Keratinocyte (primary cell): Measurements from ENCODE around the gene ADAMTSL1. TPM values are rescaled to one million over a fixed set of nuclear protein-coding genes. Genes with fewer than 3 reads are reported as not detected.

ENCODE experiments used
- DNase-seq: peaks from one replicate; pipeline ENCODE4 v3.0.0-alpha.2; 2011; ENCODE audit warnings: low read depth, missing footprints, low spot score
- FAIRE-seq: peaks from 2 replicates; lab custom pipeline; 2011; peaks lifted over from hg19 to GRCh38; lab: Jason Lieb, UNC
- H2AFZ ChIP-seq: 2 replicates; pipeline ENCODE4 v1.6.0; 2012; ENCODE audit warnings: low read length, control low read depth, inconsistent platforms; ENCODE audit not compliant: control insufficient read depth
- H3K27ac ChIP-seq: 2 replicates; pipeline ENCODE4 v1.5.1; 2011; ENCODE audit warnings: low read length; ENCODE audit not compliant: control insufficient read depth, insufficient read depth
- H3K27me3 ChIP-seq: 3 replicates; pipeline ENCODE4 v1.6.0; 2011; ENCODE audit warnings: low read length; ENCODE audit not compliant: control insufficient read depth, insufficient read depth; ENCODE audit errors: extremely low read depth
- H3K36me3 ChIP-seq, 2 experiments: 2 replicates in 1 of 2; 3 replicates in 1 of 2; pipeline ENCODE4 v1.5.1; 2011; ENCODE audit warnings: low read length in 2 of 2, mild to moderate bottlenecking in 1 of 2; ENCODE audit not compliant: control insufficient read depth in 2 of 2, insufficient read depth in 2 of 2; ENCODE audit errors: extremely low read depth in 1 of 2
- H3K4me1 ChIP-seq: 3 replicates; pipeline ENCODE4 v1.5.1; 2011; ENCODE audit warnings: low read length; ENCODE audit not compliant: control insufficient read depth, insufficient read depth; ENCODE audit errors: extremely low read depth
- H3K4me2 ChIP-seq: 3 replicates; pipeline ENCODE4 v1.6.0; 2011; ENCODE audit warnings: low read depth, low read length; ENCODE audit not compliant: control insufficient read depth, insufficient read depth; ENCODE audit errors: extremely low read depth
- H3K4me3 ChIP-seq, 3 experiments: fragments of 200-600 bp in 1 of 3; sonication (generic) in 1 of 3; 2 replicates in 2 of 3; 3 replicates in 1 of 3; pipeline ENCODE4 v1.5.1; 2011 to 2016; ENCODE audit warnings: low read length in 3 of 3, mild to moderate bottlenecking in 3 of 3, control low read depth in 2 of 3, inconsistent platforms in 1 of 3, low read depth in 1 of 3, mixed read lengths in 1 of 3, mixed run types in 1 of 3, moderate library complexity in 1 of 3; ENCODE audit not compliant: control insufficient read depth in 2 of 3, insufficient read depth in 2 of 3; ENCODE audit errors: extremely low read depth in 1 of 3
- H3K79me2 ChIP-seq: 2 replicates; pipeline ENCODE4 v1.6.0; 2012; ENCODE audit warnings: low read length; ENCODE audit not compliant: control insufficient read depth, insufficient read depth
- H3K9ac ChIP-seq: 3 replicates; pipeline ENCODE4 v1.6.0; 2011; ENCODE audit warnings: low read length; ENCODE audit not compliant: control insufficient read depth, insufficient read depth; ENCODE audit errors: extremely low read depth
- H3K9me1 ChIP-seq: 3 replicates; pipeline ENCODE4 v1.6.0; 2011; ENCODE audit warnings: low read length; ENCODE audit not compliant: control insufficient read depth, insufficient read depth; ENCODE audit errors: extremely low read depth
- H3K9me3 ChIP-seq: 2 replicates; pipeline ENCODE4 v1.5.1; 2012; ENCODE audit warnings: low read depth, low read length; ENCODE audit not compliant: control insufficient read depth
- H4K20me1 ChIP-seq: 3 replicates; pipeline ENCODE4 v1.6.0; 2011; ENCODE audit warnings: low read length; ENCODE audit not compliant: control insufficient read depth, insufficient read depth; ENCODE audit errors: extremely low read depth
- CTCF ChIP-seq, 3 experiments: IDR thresholded peaks in 1 of 3; conservative IDR thresholded peaks in 1 of 3; optimal IDR thresholded peaks in 1 of 3; 2 replicates in 2 of 3; 3 replicates in 1 of 3; pipeline versions ENCODE3 to v1.5.1; 2011; ENCODE audit warnings: low read length in 3 of 3, mild to moderate bottlenecking in 3 of 3, moderate library complexity in 2 of 3, control low read depth in 1 of 3, inconsistent platforms in 1 of 3; ENCODE audit not compliant: insufficient read depth in 2 of 3; ENCODE audit errors: extremely low read depth in 1 of 3
- EZH2 ChIP-seq: IDR thresholded peaks from one replicate; pipeline ENCODE4 v1.6.1; 2012; ENCODE audit warnings: inconsistent platforms, mild to moderate bottlenecking, low read length, moderate library complexity
- dilution Hi-C: fragments of 300-500 bp; cut with MboI; formaldehyde crosslinking; loops from one replicate; pipeline ENCODE4 v1.7.0; 2020; ENCODE audit warnings: low sequenced_read_pairs; ENCODE audit not compliant: extremely low pct_ligation_motif_present
- polyA plus RNA-seq, 5 experiments: library from polyadenylated mRNA; depleted of rRNA in 3 of 5; stranded (reverse) in 3 of 5; stranded (forward) in 1 of 5; unstranded in 1 of 5; fragments of >200 nt; gene quantifications; 1 replicate in 1 of 5; 2 replicates in 3 of 5; 3 replicates in 1 of 5; pipeline versions ENCODE4 v1.2.1 to v1.2.3, GENCODE V29; 2011 to 2012; ENCODE audit warnings: missing spikeins in 2 of 5, low read depth in 1 of 5, low replicate concordance in 1 of 5

Gene ADAMTSL1
- polyA plus RNA-seq, 1 donor (not counting 4 experiments of a cell fraction or from before 2014, with no cell fraction given): 1.1 TPM

GRCh38 chr9:18903450-18903849 is 429.5 kb downstream of the ADAMTSL1 start:
- H3K27ac ChIP-seq: no peak overlapping the region
- DNase-seq (no peak), FAIRE-seq (peak; percentile 5)
- TF ChIP-seq CTCF (optimal IDR thresholded peaks at IDR 0.05 in 1 of 3, IDR thresholded peaks at IDR 0.05 in 1 of 3, conservative IDR thresholded peaks at IDR 0.05 in 1 of 3; ENCODE audit: extremely low read depth in 1 of 3, insufficient read depth in 2 of 3, low read length in 3 of 3) (no peak), EZH2 (no peak)
- H3K4me2 ChIP-seq: no peak overlapping the region
- H4K20me1 ChIP-seq: no peaks in the 10 kb centered on the region
- no peak overlapping the region for H3K4me3 ChIP-seq
- H3K9ac ChIP-seq: no peak overlapping the region
- H3K27me3 ChIP-seq: no peaks in the 10 kb centered on the region
- H3K79me2 ChIP-seq: no peaks in the 10 kb centered on the region
- no peaks in the 10 kb centered on the region for H3K9me3 ChIP-seq
- no peaks in the 10 kb centered on the region for H3K4me1 ChIP-seq
- H3K36me3 ChIP-seq: no peaks in the 10 kb centered on the region
- no peak overlapping the region for H2AFZ ChIP-seq
- H3K9me1 ChIP-seq: no peaks in the 10 kb centered on the region
- dilution Hi-C loops: no loop called here

GRCh38 chr9:18905028-18905882 is 431.3 kb downstream of the ADAMTSL1 start:
- DNase-seq (no peak), FAIRE-seq (no peak)
- H3K27me3 ChIP-seq: no peaks in the 10 kb centered on the region
- H4K20me1 ChIP-seq: no peaks in the 10 kb centered on the region
- H3K4me2 ChIP-seq: no peak overlapping the region
- H3K79me2 ChIP-seq: no peaks in the 10 kb centered on the region
- H3K9me1 ChIP-seq: no peaks in the 10 kb centered on the region
- no peak overlapping the region for H3K4me3 ChIP-seq
- TF ChIP-seq CTCF (optimal IDR thresholded peaks at IDR 0.05 in 1 of 3, IDR thresholded peaks at IDR 0.05 in 1 of 3, conservative IDR thresholded peaks at IDR 0.05 in 1 of 3; ENCODE audit: extremely low read depth in 1 of 3, insufficient read depth in 2 of 3, low read length in 3 of 3): no peak
- no peak for TF ChIP-seq EZH2
- no peaks in the 10 kb centered on the region for H3K36me3 ChIP-seq
- dilution Hi-C loops: no loop called here
- no peak overlapping the region for H3K9ac ChIP-seq
- no peak overlapping the region for H2AFZ ChIP-seq
- H3K9me3 ChIP-seq: no peaks in the 10 kb centered on the region
- no peak overlapping the region for H3K27ac ChIP-seq
- H3K4me1 ChIP-seq: no peaks in the 10 kb centered on the region
